Amniotic epithelial cell (primary cell): ENCODE data around the gene CPNE6.
"Not testable (repeated sequence)": the region's sequence is repeated elsewhere in the genome, so short reads cannot be mapped to it uniquely, and the experiment has no call there.

Experiments
- DNase-seq: peaks from one replicate; pipeline ENCODE4 v3.0.0-alpha.2; 2010; ENCODE audit warnings: low read depth

Gene CPNE6

GRCh38 chr14:24105609-24106239, 34.4 kb downstream of the CPNE6 start:
- not testable (repeated sequence) for DNase-seq

DNA sequence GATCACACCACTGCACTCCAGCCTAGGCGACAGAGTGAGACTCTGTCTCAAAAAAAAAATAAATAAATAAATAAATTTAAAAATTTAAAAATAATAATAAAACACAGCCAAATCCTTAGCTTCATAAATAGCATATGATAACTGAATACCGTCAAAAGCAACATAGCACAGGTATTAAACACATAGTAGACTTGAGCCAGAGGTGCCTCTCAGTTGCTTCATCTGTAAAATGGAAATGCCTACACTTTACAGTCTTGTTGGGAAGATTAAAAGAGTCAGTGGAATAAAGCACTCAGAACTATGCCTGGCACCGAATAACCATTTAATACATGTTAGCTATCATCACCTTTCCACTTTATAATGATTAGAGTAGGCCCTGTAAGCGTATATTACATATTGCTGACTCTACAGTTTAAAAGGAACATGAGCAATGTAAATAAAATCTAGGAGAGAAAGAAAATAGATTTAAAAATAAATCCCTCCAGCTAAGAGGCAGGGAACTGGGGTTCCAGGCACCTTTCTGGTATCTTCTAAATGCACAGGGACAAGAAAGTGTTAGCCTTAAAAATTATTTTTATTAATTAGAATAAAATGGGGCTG, 35.4 kb downstream of the CPNE6 start:
- no peak for DNase-seq

GRCh38 chr14:24108336-24108874, 37.0 kb downstream of the CPNE6 start:
- DNase-seq, result no peak

GRCh38 chr14:24110060-24110459, 38.7 kb downstream of the CPNE6 start:
- no peak for DNase-seq

DNA sequence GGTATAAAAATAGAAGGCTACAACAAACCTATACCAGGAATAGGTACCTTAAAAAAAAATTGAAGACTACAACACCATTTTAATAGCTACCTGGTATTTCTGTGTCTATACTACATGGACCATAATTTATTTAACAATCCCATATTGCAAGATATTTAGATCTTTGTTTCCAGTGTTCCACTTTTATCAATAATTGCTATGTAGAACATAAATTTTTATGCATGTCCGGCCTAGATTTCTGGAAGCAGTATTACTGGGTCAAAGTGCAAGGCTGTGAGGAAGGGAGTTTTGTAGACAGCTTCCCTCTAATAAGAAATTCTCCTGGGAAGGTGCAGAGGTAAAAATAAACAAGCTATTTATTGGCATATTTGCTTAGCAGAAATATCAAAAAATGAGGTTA, 39.2 kb downstream of the CPNE6 start:
- no peak for DNase-seq

GRCh38 chr14:24113379-24113800, 42.0 kb downstream of the CPNE6 start:
- no peak for DNase-seq

DNA sequence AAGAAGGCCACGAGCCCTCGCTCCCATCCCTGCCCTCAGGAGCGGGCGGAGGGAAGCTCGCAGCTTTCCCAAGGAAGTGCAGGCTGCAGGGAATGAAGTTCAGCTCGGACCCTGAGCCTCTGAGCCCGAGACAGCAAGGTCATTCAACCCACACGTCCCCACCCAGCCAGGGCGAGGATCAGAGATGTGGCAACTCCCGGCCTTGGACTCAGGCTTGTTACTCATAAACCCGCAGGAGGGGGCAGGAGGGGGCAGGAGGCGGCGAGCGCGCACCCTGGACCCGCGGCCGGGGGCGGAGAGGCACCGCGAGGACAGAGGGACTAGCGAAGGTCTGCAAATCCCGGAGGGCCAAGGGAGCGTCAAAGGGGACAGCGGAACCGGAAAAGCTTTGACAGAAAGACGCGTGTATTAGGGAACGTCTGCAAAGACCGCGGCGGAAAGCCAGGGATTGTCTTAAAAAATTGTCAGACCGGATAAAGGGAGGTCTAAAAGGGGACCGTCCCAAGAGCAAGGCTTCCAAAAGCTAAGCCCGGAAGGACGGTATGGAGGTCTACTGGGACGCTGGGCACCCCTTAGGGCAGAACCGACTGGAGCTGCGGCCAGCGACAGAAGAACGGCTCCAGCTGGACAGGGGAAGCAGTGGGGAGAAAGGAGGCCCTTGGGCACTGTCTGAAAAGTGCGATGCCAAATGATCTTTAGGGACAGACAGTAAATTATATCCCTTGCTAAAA, 42.6 kb downstream of the CPNE6 start:
- peak; percentile 92 for DNase-seq

DNA sequence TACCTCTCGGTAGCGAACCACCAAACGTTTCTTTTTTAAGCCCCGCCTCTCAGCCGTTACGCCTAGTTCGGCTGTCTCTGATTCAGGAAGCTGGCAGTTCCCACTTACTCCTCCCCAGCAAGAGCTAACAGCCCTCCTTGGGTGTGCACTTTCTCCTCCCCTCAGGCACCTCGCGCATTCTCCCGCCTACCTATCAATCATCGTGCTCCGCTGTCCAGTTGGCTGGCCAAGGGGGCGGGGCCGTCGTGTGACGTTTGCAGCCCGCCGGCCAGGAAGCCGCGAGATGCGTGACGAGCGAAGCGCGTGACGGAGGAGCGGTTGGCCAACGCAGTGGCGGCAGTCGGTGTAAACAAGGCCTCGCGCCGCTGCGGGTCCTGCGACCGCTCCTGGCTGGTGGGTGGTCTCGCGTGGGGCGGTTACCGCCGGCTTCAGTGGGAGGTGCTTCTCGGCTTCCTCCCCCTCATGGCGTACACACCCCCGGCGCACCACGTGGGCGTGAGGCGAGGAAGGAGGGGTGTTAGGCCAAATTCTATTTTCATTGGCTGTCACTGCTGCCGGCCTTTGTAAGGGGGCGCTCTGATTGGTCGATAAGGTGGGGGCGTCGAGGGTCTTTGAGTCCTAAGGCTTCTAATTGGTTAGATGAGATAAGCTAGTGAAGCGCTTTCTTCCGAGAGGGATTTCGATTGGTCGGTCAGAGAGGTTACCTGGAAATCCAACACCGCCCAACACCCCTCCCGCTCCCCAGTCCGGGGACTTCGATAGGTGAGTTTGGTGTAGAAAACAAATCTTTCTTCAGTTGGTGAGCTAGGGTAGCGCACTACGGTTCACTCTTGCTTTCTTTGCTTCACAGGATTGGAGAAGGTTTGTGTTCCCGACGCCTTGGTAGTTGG, 43.4 kb downstream of the CPNE6 start, which contains the start of the genes DCAF11 and NRL:
Gene DCAF11 (plus strand): TSS at position 246 of the 890 bp plus-strand sequence. CDS start 818 bp downstream, outside the sequence.
Gene NRL (minus strand): TSS at position 418 of the 890 bp plus-strand sequence. CDS start 32,101 bp downstream, outside the sequence.
- peak; percentile 100 for DNase-seq

DNA sequence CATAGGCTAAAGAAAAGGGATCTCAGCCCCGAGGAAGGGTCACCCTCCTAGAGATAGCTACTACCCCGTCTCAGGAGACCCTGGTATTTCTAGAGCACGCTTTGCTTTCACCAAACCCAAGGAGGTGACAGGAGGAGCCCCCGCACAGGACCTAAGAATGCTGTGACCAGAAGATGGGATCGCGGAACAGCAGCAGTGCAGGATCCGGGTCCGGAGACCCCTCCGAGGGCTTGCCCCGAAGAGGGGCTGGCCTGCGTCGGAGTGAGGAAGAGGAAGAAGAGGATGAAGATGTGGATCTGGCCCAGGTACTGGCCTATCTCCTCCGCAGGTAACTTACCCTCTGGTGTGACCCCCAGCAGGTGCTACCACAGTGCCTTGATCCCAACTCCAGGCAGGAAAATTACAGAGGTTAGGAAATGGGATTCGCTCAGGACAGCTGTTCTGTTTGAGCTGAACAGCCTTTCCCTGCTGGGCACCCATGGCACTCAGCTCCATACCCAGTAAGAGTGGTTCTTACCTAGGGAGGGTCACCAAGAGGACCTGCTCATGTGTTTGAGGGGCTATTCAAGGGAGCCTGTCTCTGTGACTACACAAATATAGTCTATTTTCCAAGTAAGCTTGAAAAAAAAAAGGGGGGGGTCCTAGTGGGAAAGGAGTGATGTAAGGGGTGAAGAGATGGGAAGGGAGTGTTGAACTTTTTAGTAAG, 44.2 kb downstream of the CPNE6 start:
- no peak for DNase-seq

DNA sequence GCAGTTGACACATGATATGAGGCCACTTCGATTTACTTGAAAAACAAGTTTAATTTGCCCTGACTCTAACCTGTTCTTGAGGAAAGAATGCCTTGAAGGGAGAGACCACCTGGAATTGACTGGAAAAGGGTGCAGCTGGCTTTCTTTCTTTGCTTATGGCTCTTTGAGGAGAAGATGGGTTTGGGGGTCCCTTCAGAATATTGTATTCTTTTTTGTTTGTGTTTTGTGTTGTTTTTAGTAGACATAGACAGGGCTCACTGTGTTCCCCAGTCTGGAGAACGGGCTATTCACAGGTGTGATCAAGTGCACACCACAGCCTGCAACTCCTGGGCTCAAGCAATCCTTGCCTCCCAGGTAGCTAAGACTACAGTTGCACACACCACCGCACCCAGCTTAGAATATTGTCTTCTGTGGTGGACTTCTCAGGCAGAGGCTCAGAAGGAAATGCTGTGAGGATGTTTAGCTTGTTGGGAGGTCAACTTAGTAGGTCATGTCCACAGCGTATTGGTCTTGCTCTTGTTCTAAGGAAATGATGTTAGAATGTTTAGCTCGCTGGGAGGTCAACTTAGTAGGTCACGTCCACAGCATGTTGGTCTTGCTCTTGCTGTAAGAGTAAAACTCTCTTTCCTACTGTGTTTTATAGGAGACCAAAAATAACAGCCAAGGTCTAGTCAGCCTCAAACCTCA, 44.9 kb downstream of the CPNE6 start:
- no peak for DNase-seq

GRCh38 chr14:24117179-24117578, 45.8 kb downstream of the CPNE6 start:
- no peak for DNase-seq

DNA sequence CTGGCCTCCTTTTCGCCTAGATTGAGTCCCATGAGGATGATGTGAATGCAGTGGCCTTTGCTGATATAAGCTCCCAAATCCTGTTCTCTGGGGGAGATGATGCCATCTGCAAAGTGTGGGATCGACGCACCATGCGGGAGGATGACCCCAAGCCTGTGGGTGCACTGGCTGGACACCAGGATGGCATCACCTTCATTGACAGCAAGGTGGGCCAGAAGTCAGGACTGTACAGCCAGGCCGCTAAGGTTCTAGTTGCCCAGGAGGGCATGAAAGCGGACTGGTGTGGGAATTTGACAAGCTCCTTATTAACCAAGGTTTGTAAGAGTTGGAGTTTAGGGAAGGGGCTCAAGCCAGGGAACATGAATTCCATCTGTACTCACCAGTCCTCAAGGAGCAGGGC, 48.3 kb downstream of the CPNE6 start:
- DNase-seq, result no peak

- DNase-seq, result no peak
These were observed 49.8 kb downstream of the CPNE6 start for GRCh38 chr14:24121210-24121609.

GRCh38 chr14:24122416-24122815, 51.1 kb downstream of the CPNE6 start:
- no peak for DNase-seq

DNA sequence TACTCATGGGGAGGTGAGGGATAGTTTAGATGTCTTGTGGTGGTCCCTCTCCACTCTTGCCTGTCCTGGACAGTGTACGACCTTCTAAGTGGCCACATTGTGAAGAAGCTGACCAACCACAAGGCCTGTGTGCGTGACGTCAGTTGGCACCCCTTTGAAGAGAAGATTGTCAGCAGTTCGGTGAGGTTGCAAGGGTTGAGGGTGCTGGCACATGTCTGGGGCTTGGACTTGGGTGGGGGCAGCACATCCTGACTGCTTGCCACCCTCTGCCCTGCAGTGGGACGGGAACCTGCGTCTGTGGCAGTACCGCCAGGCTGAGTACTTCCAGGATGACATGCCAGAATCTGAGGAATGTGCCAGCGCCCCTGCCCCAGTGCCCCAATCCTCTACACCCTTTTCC, 51.5 kb downstream of the CPNE6 start:
- DNase-seq, result no peak

DNA sequence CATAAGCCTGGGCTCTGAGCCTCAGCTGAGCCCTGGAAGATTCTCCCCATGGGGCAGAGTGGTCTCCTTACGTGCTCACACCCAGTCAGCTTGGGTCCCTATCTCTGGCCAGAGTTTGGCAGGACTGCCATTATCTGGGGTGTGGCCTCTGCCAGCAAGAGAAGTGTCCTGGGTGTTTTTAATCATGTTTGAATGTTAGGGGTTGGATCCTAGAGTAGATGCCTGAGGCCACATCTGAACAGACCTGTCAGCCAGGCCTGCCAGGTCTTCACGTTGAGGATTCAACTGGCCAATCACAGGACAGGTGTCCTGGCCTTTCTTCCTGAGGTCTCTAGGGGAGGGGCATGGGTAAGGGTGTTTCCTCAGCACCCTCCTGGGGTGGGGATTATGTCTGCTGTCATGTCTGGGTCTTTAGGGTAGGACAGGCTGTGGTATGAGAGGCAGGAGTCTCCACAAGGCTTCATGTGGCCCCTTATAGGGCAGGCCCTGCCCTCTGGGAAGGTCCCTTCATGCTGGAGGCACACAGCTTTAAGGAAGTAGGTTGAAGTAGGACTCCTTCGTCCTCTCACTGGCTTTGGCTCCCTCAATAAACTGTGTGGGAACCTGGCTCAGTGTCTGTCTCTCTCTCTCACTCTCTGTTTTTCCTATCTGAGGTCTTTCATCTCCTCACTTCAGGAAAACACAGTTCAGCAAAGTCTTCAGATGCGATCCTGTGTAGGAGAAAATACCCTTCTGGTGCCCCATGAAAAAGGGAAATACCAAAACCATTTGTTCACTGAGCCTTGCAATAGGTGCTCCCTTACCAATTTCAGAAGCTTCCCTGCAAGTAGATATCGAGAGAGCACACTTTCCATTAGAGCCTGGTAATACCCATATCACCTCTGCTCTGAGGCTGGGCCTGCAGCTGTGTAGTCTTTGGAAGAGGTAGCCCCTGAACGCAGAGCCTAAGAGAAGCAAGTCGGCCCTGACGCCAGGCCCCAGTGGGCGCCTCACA, 52.4 kb downstream of the CPNE6 start:
- DNase-seq, result no peak

- DNase-seq, result no peak
These were observed 55.6 kb downstream of the CPNE6 start for GRCh38 chr14:24126939-24127338.

DNA sequence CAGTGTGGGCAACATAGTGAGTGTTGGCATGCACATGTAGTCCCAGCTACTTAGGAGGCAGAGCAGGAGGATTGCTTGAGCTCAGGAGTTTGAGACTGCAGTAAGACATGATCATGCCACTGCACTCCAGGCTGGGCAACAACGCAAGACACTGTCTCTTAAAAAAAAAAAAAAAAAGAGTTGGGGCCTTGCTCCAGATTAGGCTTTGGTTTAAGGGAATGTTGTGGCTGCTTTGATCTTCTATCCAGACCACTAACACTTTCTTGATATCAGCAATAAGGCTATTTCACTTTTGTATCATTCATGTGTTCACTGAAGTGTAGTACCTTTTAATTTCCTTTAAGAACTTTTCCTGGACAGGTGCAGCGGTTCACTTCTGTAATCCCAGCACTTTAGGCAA, 56.3 kb downstream of the CPNE6 start:
- no peak for DNase-seq
